CD14-positive monocyte (primary cell): Measurements from ENCODE around the gene ZNF423. TPM values are rescaled to one million over a fixed set of nuclear protein-coding genes. Genes with fewer than 3 reads are reported as not detected.

ENCODE experiments used
- DNase-seq, 3 donors: peaks; one replicate each; pipeline ENCODE4 v3.0.0-alpha.2; 2011 to 2022
- H2AFZ ChIP-seq: 2 replicates; pipeline ENCODE4 v1.6.0; 2012; ENCODE audit warnings: mild to moderate bottlenecking, low read depth, low read length, inconsistent platforms; ENCODE audit not compliant: insufficient read depth, poor library complexity, severe bottlenecking
- H3K27ac ChIP-seq, 2 donors: 1 replicate in 1 of 2; 2 replicates in 1 of 2; pipeline ENCODE4 v1.5.1; 2012 to 2013; ENCODE audit warnings: low read length in 2 of 2, control low read depth in 1 of 2, inconsistent platforms in 1 of 2, low read depth in 1 of 2, mild to moderate bottlenecking in 1 of 2
- H3K27me3 ChIP-seq, 2 donors: one replicate each; pipeline versions ENCODE4 v1.6.0 to v1.6.1; 2011 to 2013; ENCODE audit warnings: low read length in 2 of 2; ENCODE audit not compliant: control insufficient read depth in 2 of 2, insufficient read depth in 2 of 2
- H3K36me3 ChIP-seq, 2 donors: replicated peaks in 1 of 2; 1 replicate in 1 of 2; 2 replicates in 1 of 2; pipeline versions ENCODE4 v1.5.1 to v1.6.1; 2012 to 2013; ENCODE audit warnings: low read length in 2 of 2, control low read depth in 1 of 2, inconsistent platforms in 1 of 2, mild to moderate bottlenecking in 1 of 2; ENCODE audit not compliant: insufficient read depth in 2 of 2, control insufficient read depth in 1 of 2
- H3K4me1 ChIP-seq, 2 donors: 1 replicate in 1 of 2; 2 replicates in 1 of 2; pipeline versions ENCODE4 v1.5.1 to v1.6.1; 2012 to 2013; ENCODE audit warnings: low read length in 2 of 2, control low read depth in 1 of 2, inconsistent platforms in 1 of 2, mild to moderate bottlenecking in 1 of 2, moderate library complexity in 1 of 2; ENCODE audit not compliant: insufficient read depth in 2 of 2, control insufficient read depth in 1 of 2
- H3K4me2 ChIP-seq: replicated peaks from 2 replicates; pipeline ENCODE3; 2012; ENCODE audit warnings: low read length, moderate library complexity, mild to moderate bottlenecking; ENCODE audit not compliant: poor library complexity, severe bottlenecking; ENCODE audit errors: extremely low read depth
- H3K4me3 ChIP-seq, 3 experiments: fragments of 200-600 bp in 1 of 3; sonication (generic) in 1 of 3; replicated peaks in 1 of 3; 1 replicate in 2 of 3; 2 replicates in 1 of 3; pipeline ENCODE4 v1.5.1; 2011 to 2013; ENCODE audit warnings: low read length in 3 of 3, mild to moderate bottlenecking in 3 of 3, control low read depth in 2 of 3, low read depth in 2 of 3, inconsistent platforms in 1 of 3, moderate library complexity in 1 of 3
- H3K79me2 ChIP-seq: 2 replicates; pipeline ENCODE4 v1.6.0; 2012; ENCODE audit warnings: mild to moderate bottlenecking, control low read depth, inconsistent platforms, low read length, moderate library complexity; ENCODE audit not compliant: insufficient read depth
- H3K9ac ChIP-seq: 2 replicates; pipeline ENCODE4 v1.6.0; 2017; ENCODE audit warnings: low read length, mild to moderate bottlenecking; ENCODE audit not compliant: insufficient read depth, poor library complexity, severe bottlenecking
- H3K9me3 ChIP-seq, 2 donors: replicated peaks in 1 of 2; 1 replicate in 1 of 2; 2 replicates in 1 of 2; pipeline versions ENCODE4 v1.5.1 to v1.6.1; 2012 to 2013; ENCODE audit warnings: low read length in 2 of 2, control low read depth in 1 of 2; ENCODE audit not compliant: control insufficient read depth in 1 of 2, insufficient read depth in 1 of 2
- H4K20me1 ChIP-seq: 2 replicates; pipeline ENCODE4 v1.6.0; 2012; ENCODE audit warnings: mild to moderate bottlenecking, low read length, control low read depth, moderate library complexity; ENCODE audit not compliant: insufficient read depth
- H3K27ac Mint-ChIP-seq, 7 donors: one replicate each; pipeline ENCODE4 v1.8.0; 2020; ENCODE audit warnings: mild to moderate bottlenecking in 7 of 7, mixed read lengths in 7 of 7, moderate library complexity in 6 of 7, inconsistent platforms in 2 of 7
- H3K27me3 Mint-ChIP-seq, 3 donors: one replicate each; pipeline ENCODE4 v1.8.0; 2021 to 2022; ENCODE audit warnings: low read depth in 3 of 3, mild to moderate bottlenecking in 3 of 3, mixed read lengths in 3 of 3, moderate library complexity in 3 of 3, inconsistent platforms in 1 of 3
- H3K36me3 Mint-ChIP-seq, 2 donors: one replicate each; pipeline ENCODE4 v1.8.0; 2020; ENCODE audit warnings: mixed read lengths in 2 of 2, inconsistent platforms in 1 of 2, mild to moderate bottlenecking in 1 of 2
- H3K4me1 Mint-ChIP-seq: one replicate; pipeline ENCODE4 v1.8.0; 2020; ENCODE audit warnings: mild to moderate bottlenecking, mixed read lengths
- H3K4me3 Mint-ChIP-seq, 2 donors: one replicate each; pipeline ENCODE4 v1.8.0; 2020; ENCODE audit warnings: mild to moderate bottlenecking in 2 of 2, mixed read lengths in 2 of 2, moderate library complexity in 1 of 2
- H3K9me3 Mint-ChIP-seq, 7 donors: one replicate each; pipeline ENCODE4 v1.8.0; 2020 to 2022; ENCODE audit warnings: mixed read lengths in 7 of 7, mild to moderate bottlenecking in 6 of 7, moderate library complexity in 6 of 7, inconsistent platforms in 2 of 7
- WGBS: methylation state at CpG from one replicate; pipeline ENCODE4 v1.1.5; 2013; ENCODE audit warnings: missing lambda C conversion rate; ENCODE audit not compliant: insufficient coverage; 5-methylcytosine and 5-hydroxymethylcytosine counted together
- intact Hi-C, 2 donors: fragments of 100-400 bp; cut with micrococcal nuclease; formaldehyde crosslinking; loops; one replicate each; pipeline versions ENCODE4 v1.15.0 to v1.15.1; 2023
- polyA plus RNA-seq, 3 donors: library from polyadenylated mRNA; depleted of rRNA in 1 of 3; unstranded in 2 of 3; stranded (reverse) in 1 of 3; fragments of 300-500 nt in 2 of 3; fragments of >200 nt in 1 of 3; fragmentation: Illumina TruSeq in 2 of 3; gene quantifications; 1 replicate in 2 of 3; 2 replicates in 1 of 3; pipeline ENCODE4 v1.2.3, GENCODE V29; 2012 to 2021
- TF ChIP-seq, protein P1 (sequence below): fragments of 200-600 bp; IDR thresholded peaks from one replicate; pipeline ENCODE4 v1.8.0; 2022; ENCODE audit warnings: antibody characterized with exemption, mild to moderate bottlenecking

ZNF423 gene
- polyA plus RNA-seq, 3 donors = not detected

DNA sequence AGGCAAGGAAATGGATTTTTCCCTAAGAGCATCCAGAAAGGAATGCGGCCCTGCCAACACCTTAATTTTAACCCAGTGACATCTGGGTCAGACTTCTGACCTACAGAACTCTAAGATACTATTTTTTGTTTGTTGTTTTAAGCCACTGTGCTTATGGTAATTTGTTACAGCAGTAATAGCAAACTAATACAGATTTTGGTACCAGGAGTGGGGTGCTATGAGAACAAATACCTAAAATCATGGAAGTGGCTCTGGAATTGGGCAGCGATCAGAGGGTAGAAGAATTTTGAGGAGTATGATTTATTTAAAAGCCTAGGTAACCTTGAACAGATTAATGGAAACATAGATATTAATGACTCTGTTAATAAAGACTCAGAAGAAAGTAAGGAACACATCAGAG is 208.2 kb downstream of the ZNF423 start:
- no peaks in the 10 kb centered on the region for H4K20me1 ChIP-seq
- H3K9me3 Mint-ChIP-seq = peaks cover 11 to 37% (median 27%) of the 10 kb centered on the region in 7 donors
- no peak overlapping the region for H3K27ac Mint-ChIP-seq

DNA sequence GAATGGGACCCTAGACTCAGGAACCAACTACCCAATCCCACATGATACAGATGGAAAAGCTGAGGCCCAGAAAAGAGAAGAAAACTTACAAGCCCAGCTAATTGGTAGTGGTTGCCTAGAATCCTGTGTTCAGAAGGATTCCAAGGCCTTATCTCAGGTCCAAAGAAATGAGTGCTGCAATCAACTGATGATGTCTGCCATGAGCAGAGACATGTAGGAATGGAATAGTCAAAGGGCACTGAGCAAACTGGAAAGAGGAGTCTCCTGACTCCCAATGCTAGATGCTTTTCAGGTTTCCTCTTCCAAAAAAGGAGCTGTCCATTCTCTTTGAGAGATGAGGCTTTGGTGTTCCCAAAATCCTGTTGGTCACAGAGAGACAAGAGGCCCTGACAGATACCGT is 210.6 kb downstream of the ZNF423 start:
- H3K9me3 Mint-ChIP-seq = peaks cover 11 to 37% (median 27%) of the 10 kb centered on the region in 7 donors
- intact Hi-C loops = no loop called here
- no peak overlapping the region for H3K4me2 ChIP-seq
- WGBS = no CpG with 5 or more reads among the region's 1 CpG
- no peaks in the 10 kb centered on the region for H3K4me1 ChIP-seq
- no peak for DNase-seq
- H3K4me3 Mint-ChIP-seq = no peak overlapping the region
- H3K9ac ChIP-seq = no peak overlapping the region
- H3K4me1 Mint-ChIP-seq = no peaks in the 10 kb centered on the region
- H3K27me3 Mint-ChIP-seq = peaks cover 0 to 7% (median 4%) of the 10 kb centered on the region in 3 donors
- H3K36me3 Mint-ChIP-seq = no peaks in the 10 kb centered on the region
- H3K27ac Mint-ChIP-seq = no peak overlapping the region
- H3K27me3 ChIP-seq = no peaks in the 10 kb centered on the region
- peaks cover 24 to 27% of the 10 kb centered on the region in 2 donors for H3K9me3 ChIP-seq
- no peak overlapping the region for H2AFZ ChIP-seq
- H3K36me3 ChIP-seq = no peaks in the 10 kb centered on the region
- H3K4me3 ChIP-seq = no peak overlapping the region
- no peak overlapping the region for H3K27ac ChIP-seq
- TF ChIP-seq, protein P1, sequence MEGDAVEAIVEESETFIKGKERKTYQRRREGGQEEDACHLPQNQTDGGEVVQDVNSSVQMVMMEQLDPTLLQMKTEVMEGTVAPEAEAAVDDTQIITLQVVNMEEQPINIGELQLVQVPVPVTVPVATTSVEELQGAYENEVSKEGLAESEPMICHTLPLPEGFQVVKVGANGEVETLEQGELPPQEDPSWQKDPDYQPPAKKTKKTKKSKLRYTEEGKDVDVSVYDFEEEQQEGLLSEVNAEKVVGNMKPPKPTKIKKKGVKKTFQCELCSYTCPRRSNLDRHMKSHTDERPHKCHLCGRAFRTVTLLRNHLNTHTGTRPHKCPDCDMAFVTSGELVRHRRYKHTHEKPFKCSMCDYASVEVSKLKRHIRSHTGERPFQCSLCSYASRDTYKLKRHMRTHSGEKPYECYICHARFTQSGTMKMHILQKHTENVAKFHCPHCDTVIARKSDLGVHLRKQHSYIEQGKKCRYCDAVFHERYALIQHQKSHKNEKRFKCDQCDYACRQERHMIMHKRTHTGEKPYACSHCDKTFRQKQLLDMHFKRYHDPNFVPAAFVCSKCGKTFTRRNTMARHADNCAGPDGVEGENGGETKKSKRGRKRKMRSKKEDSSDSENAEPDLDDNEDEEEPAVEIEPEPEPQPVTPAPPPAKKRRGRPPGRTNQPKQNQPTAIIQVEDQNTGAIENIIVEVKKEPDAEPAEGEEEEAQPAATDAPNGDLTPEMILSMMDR = no peak
- no peaks in the 10 kb centered on the region for H4K20me1 ChIP-seq
- no peaks in the 10 kb centered on the region for H3K79me2 ChIP-seq

More for the DNA sequence above, 208.2 kb downstream of the ZNF423 start:
- Histone ChIP-seq H3K27me3 (no peaks in the 10 kb centered on the region), H3K4me3 (no peak overlapping the region), H3K9me3 (peaks cover 24 to 27% of the 10 kb centered on the region in 2 donors), H2AFZ (no peak overlapping the region), H3K9ac (no peak overlapping the region), H3K27ac (no peak overlapping the region), H3K4me2 (no peak overlapping the region), H3K79me2 (no peaks in the 10 kb centered on the region), H3K4me1 (no peaks in the 10 kb centered on the region), H3K36me3 (no peaks in the 10 kb centered on the region)
- Mint-ChIP-seq H3K4me3 (no peak overlapping the region), H3K36me3 (no peaks in the 10 kb centered on the region), H3K4me1 (no peaks in the 10 kb centered on the region), H3K27me3 (peaks cover 2 to 5% (median 2%) of the 10 kb centered on the region in 3 donors)
- intact Hi-C loops = no loop called here
- no peak for DNase-seq
- TF ChIP-seq, protein P1 = no peak
- no CpG with 5 or more reads among the region's 2 CpGs for WGBS
